Measurements from ENCODE around the gene MYO1D.

GRCh38 chr17:32820440-32820839, 56.5 kb downstream of the MYO1D start:
- TF ChIP-seq ZNF335 (CRISPR knock-in tag; IDR thresholded peaks at IDR 0.05) (no peak), ZNF180 (CRISPR knock-in tag; IDR thresholded peaks at IDR 0.05; ENCODE audit: borderline replicate concordance, low read depth) (no peak), SIX1 (CRISPR knock-in tag; IDR thresholded peaks at IDR 0.05; ENCODE audit: borderline replicate concordance) (no peak), POLR2A (IDR thresholded peaks at IDR 0.05; ENCODE audit: insufficient read depth in 1 of 2, low read depth in 2 of 2, low read length in 2 of 2) (no peak), PLRG1 (conservative IDR thresholded peaks at IDR 0.05) (no peak)

Data from HepG2 (cell line).